Choroid plexus epithelial cell (primary cell): ENCODE data around the gene GCFC2.
"Not testable (repeated sequence)": the region's sequence is repeated elsewhere in the genome, so short reads cannot be mapped to it uniquely, and the experiment has no call there.

Source experiments
- DNase-seq: peaks from one replicate; pipeline ENCODE4 v3.0.0-alpha.2; 2010; ENCODE audit warnings: low read depth
- H3K4me3 ChIP-seq: 2 replicates; pipeline ENCODE4 v1.5.1; 2011; ENCODE audit warnings: low read depth, mild to moderate bottlenecking, control low read depth, low read length, moderate library complexity
- CTCF ChIP-seq: conservative IDR thresholded peaks from 2 replicates; pipeline ENCODE4 v1.5.1; 2011; ENCODE audit warnings: low read depth, mild to moderate bottlenecking, control low read depth, inconsistent platforms, low read length, moderate library complexity

Gene GCFC2

GRCh38 chr2:75707901-75708300, 2.8 kb downstream of the GCFC2 start:
- TF ChIP-seq CTCF = no peak
- no peak for DNase-seq
- no peak overlapping the region for H3K4me3 ChIP-seq

GRCh38 chr2:75705921-75706320, 4.8 kb downstream of the GCFC2 start:
- DNase-seq = peak; percentile 58
- TF ChIP-seq CTCF = no peak

GRCh38 chr2:75703589-75704287, 7.0 kb downstream of the GCFC2 start:
- no peak overlapping the region for H3K4me3 ChIP-seq
- TF ChIP-seq CTCF = no peak
- no peak for DNase-seq

More at GRCh38 chr2:75705921-75706320, 4.8 kb downstream of the GCFC2 start:
- H3K4me3 ChIP-seq = no peak overlapping the region

- no peak for DNase-seq
- no peak overlapping the region for H3K4me3 ChIP-seq
- no peak for TF ChIP-seq CTCF
These were observed 8.1 kb downstream of the GCFC2 start for GRCh38 chr2:75702593-75702992.

- TF ChIP-seq CTCF = no peak
- no peak overlapping the region for H3K4me3 ChIP-seq
- DNase-seq = peak; percentile 19
These were observed 11.8 kb downstream of the GCFC2 start for GRCh38 chr2:75698918-75699317.

- DNase-seq = no peak
- no peak for TF ChIP-seq CTCF
These were observed 22.5 kb downstream of the GCFC2 start for GRCh38 chr2:75688196-75688595.

GRCh38 chr2:75683430-75683829, 27.3 kb downstream of the GCFC2 start:
- not testable (repeated sequence) for DNase-seq, H3K4me3 ChIP-seq

More at GRCh38 chr2:75688196-75688595, 22.5 kb downstream of the GCFC2 start:
- H3K4me3 ChIP-seq = no peak overlapping the region
